GM10248 (cell line): ENCODE measurements around the gene CES3.
"Not testable (repeated sequence)": the region's sequence is repeated elsewhere in the genome, so short reads cannot be mapped to it uniquely, and the experiment has no call there.

Source experiments
- CTCF ChIA-PET: fragments of 300-600 bp; sonication (Branson Sonifier 250); formaldehyde crosslinking; extraction: SDS; loops from one replicate; lab custom pipeline; 2021; ENCODE audit warnings: antibody characterized with exemption; lab: Yijun Ruan, JAX
- POLR2A ChIA-PET: fragments of 350-650 bp; sonication (Branson Sonifier 250); formaldehyde crosslinking; extraction: SDS; loops from one replicate; lab custom pipeline; 2020; ENCODE audit warnings: antibody characterized with exemption; lab: Yijun Ruan, JAX
- DNase-seq: peaks from one replicate; pipeline ENCODE4 v3.0.0; 2012; ENCODE audit errors: extremely low spot score
- TF ChIP-seq, protein P1 (sequence below): IDR thresholded peaks from 2 replicates; pipeline ENCODE4 v1.5.1; 2012; ENCODE audit warnings: mild to moderate bottlenecking, low read depth; ENCODE audit errors: extremely low read depth, missing control alignments, control extremely low read depth

Gene CES3

DNA sequence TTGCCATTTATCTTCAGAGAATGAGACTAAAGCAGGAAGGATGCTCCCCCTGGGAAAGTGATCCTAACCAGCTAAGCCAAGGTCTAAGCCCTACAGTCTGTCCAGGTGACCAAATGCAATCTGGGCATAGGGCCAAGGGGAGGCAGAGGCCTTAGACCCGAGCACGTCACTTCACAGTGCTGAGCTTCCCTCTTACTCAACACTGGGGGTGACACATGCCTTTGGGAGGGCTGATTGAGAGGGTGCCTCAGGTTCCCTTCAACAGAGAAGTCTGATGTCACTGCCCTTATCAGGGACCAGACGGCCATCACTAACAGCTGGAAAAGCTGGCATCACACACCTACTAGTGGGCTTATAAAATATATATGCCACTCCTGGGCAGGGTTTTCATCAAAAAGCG lies 30.9 kb upstream of the CES3 start:
- ChIA-PET POLR2A (no interaction called here), CTCF (interaction anchor here (1.1 to 2.3 kb wide), 2 partner anchors 35 to 100 kb away, joined by 4 to 18 read pairs; partner anchors contain the start of gene NAE1)
- TF ChIP-seq, protein P1, sequence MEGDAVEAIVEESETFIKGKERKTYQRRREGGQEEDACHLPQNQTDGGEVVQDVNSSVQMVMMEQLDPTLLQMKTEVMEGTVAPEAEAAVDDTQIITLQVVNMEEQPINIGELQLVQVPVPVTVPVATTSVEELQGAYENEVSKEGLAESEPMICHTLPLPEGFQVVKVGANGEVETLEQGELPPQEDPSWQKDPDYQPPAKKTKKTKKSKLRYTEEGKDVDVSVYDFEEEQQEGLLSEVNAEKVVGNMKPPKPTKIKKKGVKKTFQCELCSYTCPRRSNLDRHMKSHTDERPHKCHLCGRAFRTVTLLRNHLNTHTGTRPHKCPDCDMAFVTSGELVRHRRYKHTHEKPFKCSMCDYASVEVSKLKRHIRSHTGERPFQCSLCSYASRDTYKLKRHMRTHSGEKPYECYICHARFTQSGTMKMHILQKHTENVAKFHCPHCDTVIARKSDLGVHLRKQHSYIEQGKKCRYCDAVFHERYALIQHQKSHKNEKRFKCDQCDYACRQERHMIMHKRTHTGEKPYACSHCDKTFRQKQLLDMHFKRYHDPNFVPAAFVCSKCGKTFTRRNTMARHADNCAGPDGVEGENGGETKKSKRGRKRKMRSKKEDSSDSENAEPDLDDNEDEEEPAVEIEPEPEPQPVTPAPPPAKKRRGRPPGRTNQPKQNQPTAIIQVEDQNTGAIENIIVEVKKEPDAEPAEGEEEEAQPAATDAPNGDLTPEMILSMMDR, result no peak
- DNase-seq, result no peak

DNA sequence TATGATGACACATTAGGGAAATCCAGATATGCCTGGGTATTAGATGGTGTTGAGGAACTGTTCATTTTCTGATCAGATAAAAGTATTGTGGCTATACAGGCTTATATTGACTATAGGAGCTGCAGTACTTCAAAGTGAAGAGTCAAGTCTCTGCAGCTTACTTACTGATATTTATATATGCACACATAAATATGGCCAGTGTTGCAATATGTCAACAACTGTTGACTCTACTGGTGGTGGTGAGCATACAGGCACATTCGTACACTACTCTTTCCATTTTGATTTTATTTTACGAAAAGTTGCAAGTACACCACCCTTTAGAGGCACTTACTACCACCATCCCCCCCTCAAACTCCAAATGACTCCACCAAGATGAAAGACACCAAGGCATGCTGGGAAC lies 29.4 kb upstream of the CES3 start:
- TF ChIP-seq, protein P1, result no peak
- ChIA-PET CTCF (interaction anchor here (0.8 to 2.3 kb wide), 4 partner anchors 10 to 41 kb away, joined by 3 to 18 read pairs (median 4); no protein-coding TSS in a partner anchor), POLR2A (no interaction called here)
- no peak for DNase-seq

DNA sequence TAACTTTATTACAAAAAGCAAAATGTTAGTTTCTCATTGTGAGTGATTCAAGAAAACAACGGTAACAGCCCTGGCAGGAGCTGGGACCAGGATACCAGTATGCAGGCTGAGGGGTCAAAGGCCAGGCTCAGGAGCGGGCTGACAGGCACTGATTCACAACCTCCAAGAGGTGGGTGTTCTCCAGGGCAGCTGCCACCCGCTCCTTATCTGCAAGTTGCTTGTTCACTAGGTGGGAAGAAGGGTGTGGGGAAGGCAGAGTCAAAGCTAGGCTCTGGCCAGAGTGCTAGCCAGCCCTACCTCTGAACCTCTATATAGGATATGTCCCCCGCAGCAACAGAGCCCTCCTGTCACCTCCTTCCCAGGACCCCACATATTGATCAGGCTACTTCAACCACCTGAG lies 29.0 kb upstream of the CES3 start:
- TF ChIP-seq, protein P1, result no peak
- ChIA-PET POLR2A (interaction anchor here (0.6 kb wide), 1 partner anchor 50 kb away, joined by 3 read pairs; no protein-coding TSS in a partner anchor), CTCF (interaction anchor here (1.2 to 2.3 kb wide), 4 partner anchors 11 to 41 kb away, joined by 3 to 18 read pairs (median 4); no protein-coding TSS in a partner anchor)
- DNase-seq, result no peak

DNA sequence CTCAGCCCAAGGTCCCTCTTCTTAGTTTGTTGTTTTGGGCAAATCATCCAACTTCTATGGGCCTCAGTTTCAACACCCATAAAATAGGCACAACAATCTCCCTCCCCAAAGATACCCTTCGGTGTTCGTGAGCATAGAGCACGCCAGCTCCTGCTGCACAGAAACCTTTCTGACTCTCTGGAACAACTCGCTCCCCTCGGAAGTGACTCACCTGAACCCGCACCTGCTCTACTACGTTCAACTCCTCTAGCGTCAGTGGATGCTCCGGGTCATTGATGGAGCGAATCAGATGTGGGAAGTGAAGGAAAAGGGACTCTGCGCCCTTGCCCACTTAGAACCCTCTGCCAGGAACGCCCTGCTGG lies 27.3 kb upstream of the CES3 start:
- ChIA-PET POLR2A (no interaction called here), CTCF (interaction anchor here (0.8 to 1.3 kb wide), 5 partner anchors 14 to 66 kb away, joined by 3 read pairs; no protein-coding TSS in a partner anchor)
- TF ChIP-seq, protein P1, result no peak
- DNase-seq, result no peak

DNA sequence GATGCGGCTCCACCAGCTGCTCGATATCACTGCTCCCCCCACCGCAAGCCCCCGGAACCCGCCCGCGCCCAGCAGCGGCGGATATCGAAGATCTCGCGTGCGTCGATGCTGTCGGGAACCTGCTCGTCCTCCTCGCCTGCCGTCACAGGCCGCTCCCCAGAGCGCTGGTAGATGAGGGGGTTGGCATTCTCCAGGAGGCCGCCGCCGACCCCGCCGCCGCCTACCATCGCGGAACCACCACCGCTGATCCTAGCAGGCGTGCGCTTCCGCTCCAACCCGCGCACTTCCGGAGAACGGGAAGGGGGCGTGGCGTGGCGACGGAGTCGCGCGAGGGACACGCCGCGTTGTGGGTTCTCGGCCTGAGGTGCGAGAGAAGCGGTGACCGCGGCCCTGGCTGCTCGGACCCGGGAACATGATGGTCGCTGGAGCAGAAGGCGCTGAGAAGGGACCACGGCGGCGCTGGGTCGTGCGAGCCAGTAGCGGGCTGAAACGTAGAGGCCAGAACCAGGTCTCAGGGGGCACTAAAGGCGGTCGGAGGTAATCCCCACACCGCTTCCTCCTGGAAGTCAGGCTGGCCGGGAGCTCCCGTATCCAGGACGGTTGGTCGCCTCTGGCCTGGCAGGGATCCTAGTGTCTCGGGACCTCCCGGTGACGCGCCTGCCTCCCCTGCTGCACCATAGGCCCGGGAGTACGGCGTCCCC lies 26.8 kb upstream of the CES3 start, which contains the start of gene CIAO2B:
Gene CIAO2B, minus strand, starts transcription at position 265 of the 701 bp plus-strand sequence. Its CDS starts 38 bp downstream, at position 227.
- TF ChIP-seq, protein P1, result no peak
- ChIA-PET CTCF (interaction anchor here (0.8 to 1.3 kb wide), 3 partner anchors 19 to 66 kb away, joined by 3 read pairs; no protein-coding TSS in a partner anchor), POLR2A (interaction anchor here (0.7 kb wide), 1 partner anchor 54 kb away, joined by 3 read pairs; the partner anchor contains the start of gene PDP2)
- DNase-seq, result peak; percentile 93

DNA sequence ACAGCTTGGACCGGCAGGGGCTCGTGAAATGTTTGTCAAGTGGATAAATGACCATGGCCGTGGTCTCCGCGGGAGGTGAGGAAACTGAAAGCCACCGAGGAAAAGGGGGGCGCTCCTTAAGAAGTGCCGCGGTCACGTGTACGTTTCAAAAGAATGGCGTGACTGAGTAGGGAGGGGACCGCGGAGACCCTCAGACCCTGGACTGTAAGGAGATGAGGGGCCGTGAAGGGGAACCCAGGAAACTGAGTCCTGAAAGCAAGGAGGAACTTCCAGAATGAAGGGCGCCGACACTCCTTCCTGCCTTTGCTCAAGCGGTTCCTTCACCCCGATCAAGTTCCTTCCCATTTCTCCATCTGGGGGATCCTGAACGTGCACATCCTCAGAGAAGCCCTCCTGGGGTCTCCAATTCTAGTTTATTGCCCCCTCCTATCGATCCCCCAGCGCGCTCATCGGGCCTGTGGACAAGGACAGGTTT lies 26.2 kb upstream of the CES3 start:
- POLR2A ChIA-PET, result interaction anchor here (0.7 kb wide), 1 partner anchor 55 kb away, joined by 3 read pairs; the partner anchor contains the start of gene PDP2
- CTCF ChIA-PET, DNase-seq: not testable (repeated sequence)
